H9 (cell line): ENCODE measurements around the gene NNT. TPM values are rescaled to one million over a fixed set of nuclear protein-coding genes. Genes with fewer than 3 reads are reported as not detected.

Experiments used
- DNase-seq: peaks from one replicate; pipeline ENCODE4 v3.0.0-alpha.2; 2017
- H2AFZ ChIP-seq: one replicate; pipeline ENCODE4 v1.6.1; 2013; ENCODE audit warnings: mild to moderate bottlenecking, low read length, control low read depth, moderate library complexity
- H2AK5ac ChIP-seq: 2 replicates; pipeline ENCODE4 v1.6.1; 2013; ENCODE audit warnings: low read length, control low read depth, mixed read lengths; ENCODE audit not compliant: insufficient read length
- H2BK120ac ChIP-seq: one replicate; pipeline ENCODE4 v1.6.1; 2013; ENCODE audit warnings: low read depth, mild to moderate bottlenecking, low read length, control low read depth, inconsistent platforms; ENCODE audit not compliant: poor library complexity, severe bottlenecking
- H2BK12ac ChIP-seq: 2 replicates; pipeline ENCODE4 v1.6.1; 2013; ENCODE audit warnings: low read length, control low read depth, mixed read lengths, low read depth; ENCODE audit not compliant: insufficient read length
- H2BK15ac ChIP-seq: 2 replicates; pipeline ENCODE4 v1.6.1; 2013; ENCODE audit warnings: low read depth, low read length, control low read depth
- H2BK20ac ChIP-seq: one replicate; pipeline ENCODE4 v1.6.1; 2013; ENCODE audit warnings: low read depth, mild to moderate bottlenecking, low read length, control low read depth, inconsistent platforms; ENCODE audit not compliant: poor library complexity, severe bottlenecking
- H2BK5ac ChIP-seq: 2 replicates; pipeline ENCODE4 v1.6.1; 2013; ENCODE audit warnings: low read length, control low read depth, mixed read lengths; ENCODE audit not compliant: insufficient read length
- H3K14ac ChIP-seq: 2 replicates; pipeline ENCODE4 v1.6.1; 2013; ENCODE audit warnings: low read length, control low read depth; ENCODE audit not compliant: insufficient read depth
- H3K18ac ChIP-seq: 2 replicates; pipeline ENCODE4 v1.6.1; 2013; ENCODE audit warnings: low read depth, mild to moderate bottlenecking, mixed read lengths, low read length, control low read depth; ENCODE audit not compliant: insufficient read length
- H3K23ac ChIP-seq: 2 replicates; pipeline ENCODE4 v1.6.1; 2013; ENCODE audit warnings: low read length, control low read depth, mixed read lengths, low read depth; ENCODE audit not compliant: insufficient read length
- H3K23me2 ChIP-seq: 2 replicates; pipeline ENCODE4 v1.6.1; 2013; ENCODE audit warnings: low read depth, mild to moderate bottlenecking, mixed read lengths, low read length, control low read depth; ENCODE audit not compliant: insufficient read length, poor library complexity, severe bottlenecking
- H3K27ac ChIP-seq: 2 replicates; pipeline ENCODE4 v1.5.1; 2013; ENCODE audit warnings: low read length, control low read depth, mixed read lengths, low read depth; ENCODE audit not compliant: insufficient read length
- H3K27me3 ChIP-seq: 2 replicates; pipeline ENCODE4 v1.6.1; 2013; ENCODE audit warnings: low read length, control low read depth, inconsistent platforms; ENCODE audit not compliant: insufficient read depth
- H3K4ac ChIP-seq: 2 replicates; pipeline ENCODE4 v1.6.1; 2013; ENCODE audit warnings: low read depth, mild to moderate bottlenecking, control low read depth, inconsistent platforms, low read length, moderate library complexity
- H3K4me1 ChIP-seq: 2 replicates; pipeline ENCODE4 v1.6.1; 2013; ENCODE audit warnings: low read length, control low read depth, inconsistent platforms; ENCODE audit not compliant: insufficient read depth
- H3K4me2 ChIP-seq: 2 replicates; pipeline ENCODE4 v1.6.1; 2013; ENCODE audit warnings: low read length, control low read depth, mixed read lengths; ENCODE audit not compliant: insufficient read length, insufficient read depth
- H3K56ac ChIP-seq: 2 replicates; pipeline ENCODE4 v1.6.1; 2013; ENCODE audit warnings: low read depth, mild to moderate bottlenecking, mixed read lengths, low read length, control low read depth; ENCODE audit not compliant: insufficient read length
- H3K79me1 ChIP-seq: 2 replicates; pipeline ENCODE4 v1.6.1; 2013; ENCODE audit warnings: low read depth, mild to moderate bottlenecking, moderate library complexity, low read length, control low read depth, inconsistent platforms; ENCODE audit not compliant: insufficient read depth, poor library complexity, severe bottlenecking
- H3K79me2 ChIP-seq: 2 replicates; pipeline ENCODE4 v1.6.1; 2013; ENCODE audit warnings: low read length, control low read depth, inconsistent platforms; ENCODE audit not compliant: insufficient read depth
- H3K9ac ChIP-seq: 2 replicates; pipeline ENCODE4 v1.6.1; 2013; ENCODE audit warnings: low read length, control low read depth, mixed read lengths; ENCODE audit not compliant: insufficient read length; ENCODE audit errors: extremely low read depth
- H3K9me3 ChIP-seq: one replicate; pipeline ENCODE4 v1.6.1; 2013; ENCODE audit warnings: low read depth, low read length, inconsistent platforms; ENCODE audit not compliant: control insufficient read depth
- H3T11ph ChIP-seq: one replicate; pipeline ENCODE4 v1.6.1; 2013; ENCODE audit warnings: mild to moderate bottlenecking, low read length, control low read depth, inconsistent platforms
- H4K20me1 ChIP-seq: one replicate; pipeline ENCODE4 v1.6.1; 2013; ENCODE audit not compliant: control insufficient read depth, insufficient read length, insufficient read depth
- H4K5ac ChIP-seq: 2 replicates; pipeline ENCODE4 v1.6.1; 2013; ENCODE audit warnings: low read depth, mild to moderate bottlenecking, mixed read lengths, low read length, control low read depth; ENCODE audit not compliant: insufficient read length
- H4K8ac ChIP-seq: replicated peaks from 2 replicates; pipeline ENCODE4 v1.6.1; 2013; ENCODE audit warnings: low read length, control low read depth, mixed read lengths, low read depth; ENCODE audit not compliant: insufficient read length
- H4K91ac ChIP-seq: 2 replicates; pipeline ENCODE4 v1.6.1; 2013; ENCODE audit warnings: low read depth, mild to moderate bottlenecking, moderate library complexity, mixed read lengths, low read length, control low read depth; ENCODE audit not compliant: insufficient read length
- H3K27ac Mint-ChIP-seq, 3 experiments: 2 replicates in 2 of 3; 3 replicates in 1 of 3; pipeline ENCODE4 v1.8.0; 2020 to 2021; ENCODE audit warnings: mixed read lengths in 3 of 3, mild to moderate bottlenecking in 1 of 3, moderate library complexity in 1 of 3
- H3K27me3 Mint-ChIP-seq: 2 replicates; pipeline ENCODE4 v1.8.0; 2021; ENCODE audit warnings: low read depth, mild to moderate bottlenecking, moderate library complexity, mixed read lengths
- H3K36me3 Mint-ChIP-seq, 3 experiments: 2 replicates in 2 of 3; 3 replicates in 1 of 3; pipeline ENCODE4 v1.8.0; 2020 to 2021; ENCODE audit warnings: low read depth in 3 of 3, mixed read lengths in 3 of 3; ENCODE audit not compliant: insufficient read depth in 1 of 3
- H3K4me1 Mint-ChIP-seq, 2 experiments: 2 replicates each; pipeline ENCODE4 v1.8.0; 2020; ENCODE audit warnings: mixed read lengths in 2 of 2
- H3K4me3 Mint-ChIP-seq, 2 experiments: 2 replicates in 1 of 2; 3 replicates in 1 of 2; pipeline ENCODE4 v1.8.0; 2020 to 2021; ENCODE audit warnings: mild to moderate bottlenecking in 2 of 2, mixed read lengths in 2 of 2, moderate library complexity in 1 of 2
- H3K9me3 Mint-ChIP-seq, 2 experiments: 2 replicates in 1 of 2; 3 replicates in 1 of 2; pipeline ENCODE4 v1.8.0; 2020; ENCODE audit warnings: mild to moderate bottlenecking in 2 of 2, mixed read lengths in 2 of 2, moderate library complexity in 1 of 2
- CTCF ChIP-seq: fragments of 200-600 bp; sonication (generic); conservative IDR thresholded peaks from 3 replicates; pipeline ENCODE4 v1.8.0; 2021; ENCODE audit warnings: antibody characterized with exemption, mild to moderate bottlenecking
- total RNA-seq: library from RNA; stranded (reverse); gene quantifications from 2 replicates; pipeline ENCODE4 v1.2.1, GENCODE V29; 2021

Gene NNT
- total RNA-seq, 1 experiment from 2014 or later: 27.6 TPM

- Mint-ChIP-seq H3K4me1 (peaks cover 9 to 10% of the 10 kb centered on the region in 2 experiments; a peak in 3 of 4 replicates), H3K9me3 (peaks cover 0 to 2% of the 10 kb centered on the region in 2 experiments; a peak in 1 of 5 replicates), H3K4me3 (no peak overlapping the region), H3K36me3 (peaks cover 0 to 2% (median 0%) of the 10 kb centered on the region in 3 experiments; a peak in 2 of 7 replicates), H3K27ac (no peak overlapping the region), H3K27me3 (no peaks in the 10 kb centered on the region; the same call in 1 of the 2 replicates)
- no peak overlapping the region for H3K27ac ChIP-seq
- no peak overlapping the region for H2BK120ac ChIP-seq
- no peak for TF ChIP-seq CTCF
- no peaks in the 10 kb centered on the region for H4K20me1 ChIP-seq
- H3T11ph ChIP-seq: no peak overlapping the region
- H4K8ac ChIP-seq: no peak overlapping the region
- H3K4me1 ChIP-seq: no peaks in the 10 kb centered on the region
- DNase-seq: no peak
- no peak overlapping the region for H4K91ac ChIP-seq
- H3K79me2 ChIP-seq: no peaks in the 10 kb centered on the region
- no peak overlapping the region for H3K14ac ChIP-seq
- H2BK12ac ChIP-seq: no peak overlapping the region
- H2AK5ac ChIP-seq: no peak overlapping the region
- no peaks in the 10 kb centered on the region for H3K9me3 ChIP-seq
- H2BK5ac ChIP-seq: no peak overlapping the region
- H2BK20ac ChIP-seq: no peak overlapping the region
- no peaks in the 10 kb centered on the region for H3K79me1 ChIP-seq
- no peak overlapping the region for H3K4ac ChIP-seq
- peaks cover 4% of the 10 kb centered on the region for H3K23me2 ChIP-seq
- H3K9ac ChIP-seq: no peak overlapping the region
- H3K23ac ChIP-seq: no peak overlapping the region
- H3K56ac ChIP-seq: no peak overlapping the region
- H3K4me2 ChIP-seq: no peak overlapping the region
- no peak overlapping the region for H2BK15ac ChIP-seq
- H3K27me3 ChIP-seq: no peaks in the 10 kb centered on the region
- no peak overlapping the region for H3K18ac ChIP-seq
- no peak overlapping the region for H4K5ac ChIP-seq
- no peak overlapping the region for H2AFZ ChIP-seq
These were observed 41.6 kb upstream of the NNT start for GRCh38 chr5:43561356-43561755.
